SK-N-SH (cell line): ENCODE data around the gene LRCOL1. TPM values are rescaled to one million over a fixed set of nuclear protein-coding genes. Genes with fewer than 3 reads are reported as not detected.

Experiments
- CTCF ChIA-PET: fragments of 300-600, 350-600 bp; formaldehyde crosslinking; extraction: SDS; loops from one replicate; lab custom pipeline; 2021; lab: Yijun Ruan, JAX
- POLR2A ChIA-PET: fragments of 350-600 bp; sonication (Branson Sonifier 250); formaldehyde crosslinking; extraction: SDS; loops from one replicate; lab custom pipeline; 2020; ENCODE audit warnings: antibody characterized with exemption, inconsistent platforms; lab: Yijun Ruan, JAX
- DNase-seq: peaks from one replicate; pipeline ENCODE4 v3.0.0; 2012
- H2AFZ ChIP-seq: fragments of 200-600 bp; sonication (generic); 2 replicates; pipeline ENCODE4 v1.8.1; 2016; ENCODE audit warnings: antibody characterized with exemption, mild to moderate bottlenecking, low read depth
- H3F3A ChIP-seq: fragments of 200-600 bp; sonication (generic); replicated peaks from 2 replicates; pipeline ENCODE3; 2016; ENCODE audit warnings: antibody characterized with exemption, mild to moderate bottlenecking; ENCODE audit not compliant: insufficient read depth
- H3K27ac ChIP-seq, 2 experiments: fragments of 200-500 bp in 1 of 2; fragments of 200-600 bp in 1 of 2; sonication (Bioruptor generic) in 1 of 2; sonication (generic), shearing (Covaris generic) in 1 of 2; 2 replicates each; pipeline versions ENCODE4 v1.5.1 to v1.6.1; 2014 to 2016; ENCODE audit warnings: low read depth in 2 of 2, inconsistent platforms in 1 of 2, low read length in 1 of 2, mild to moderate bottlenecking in 1 of 2, mixed read lengths in 1 of 2
- H3K27me3 ChIP-seq: fragments of 200-600 bp; sonication (generic), shearing (Covaris generic); 2 replicates; pipeline ENCODE4 v1.6.1; 2016; ENCODE audit warnings: mixed run types; ENCODE audit not compliant: insufficient read depth
- H3K36me3 ChIP-seq, 2 experiments: fragments of 200-500 bp in 1 of 2; fragments of 200-600 bp in 1 of 2; sonication (Bioruptor generic) in 1 of 2; sonication (generic) in 1 of 2; replicated peaks in 1 of 2; 2 replicates each; pipeline versions ENCODE3 to v1.5.1; 2014 to 2016; ENCODE audit warnings: low read length in 1 of 2, mild to moderate bottlenecking in 1 of 2; ENCODE audit not compliant: insufficient read depth in 2 of 2, control insufficient read depth in 1 of 2
- H3K4me1 ChIP-seq, 2 experiments: fragments of 200-500 bp in 1 of 2; fragments of 200-600 bp in 1 of 2; sonication (Bioruptor generic) in 1 of 2; sonication (generic), shearing (Covaris generic) in 1 of 2; 2 replicates each; pipeline versions ENCODE4 v1.5.1 to v1.6.1; 2014 to 2016; ENCODE audit warnings: low read depth in 1 of 2, low read length in 1 of 2, mixed run types in 1 of 2; ENCODE audit not compliant: insufficient read depth in 2 of 2, control insufficient read depth in 1 of 2
- H3K4me2 ChIP-seq: fragments of 200-600 bp; sonication (generic), shearing (Covaris generic); 2 replicates; pipeline ENCODE4 v1.6.1; 2017; ENCODE audit warnings: mixed run types
- H3K4me3 ChIP-seq, 2 experiments: fragments of 200-500 bp in 1 of 2; fragments of 200-600 bp in 1 of 2; sonication (Bioruptor generic) in 1 of 2; sonication (generic), shearing (Covaris generic) in 1 of 2; 2 replicates each; pipeline versions ENCODE4 v1.5.1 to v1.8.1; 2014 to 2016; ENCODE audit warnings: low read depth in 2 of 2, inconsistent platforms in 1 of 2, low read length in 1 of 2, mild to moderate bottlenecking in 1 of 2, mixed read lengths in 1 of 2, moderate library complexity in 1 of 2
- H3K79me2 ChIP-seq: fragments of 200-600 bp; sonication (generic); 2 replicates; pipeline ENCODE4 v1.8.1; 2017; ENCODE audit warnings: mild to moderate bottlenecking; ENCODE audit not compliant: insufficient read depth
- H3K9ac ChIP-seq: fragments of 200-600 bp; sonication (generic); 2 replicates; pipeline ENCODE4 v1.6.1; 2017; ENCODE audit warnings: mixed run types
- H3K9me2 ChIP-seq: fragments of 200-600 bp; sonication (generic); 2 replicates; pipeline ENCODE4 v1.6.1; 2017; ENCODE audit warnings: mixed run types
- H3K9me3 ChIP-seq: fragments of 200-600 bp; sonication (generic); 2 replicates; pipeline ENCODE4 v1.6.1; 2017; ENCODE audit warnings: mixed run types, mild to moderate bottlenecking, moderate library complexity
- H4K20me1 ChIP-seq: fragments of 200-600 bp; sonication (generic); 2 replicates; pipeline ENCODE4 v1.6.1; 2017; ENCODE audit warnings: mild to moderate bottlenecking, mixed run types; ENCODE audit not compliant: insufficient read depth
- CTCF ChIP-seq: fragments of 200-600 bp; sonication (generic); IDR thresholded peaks from 2 replicates; pipeline ENCODE4 v1.6.1; 2017; ENCODE audit warnings: antibody characterized with exemption, mild to moderate bottlenecking, moderate library complexity
- ELF1 ChIP-seq: IDR thresholded peaks from 2 replicates; pipeline ENCODE4 v1.4.0; 2012
- EP300 ChIP-seq, 2 experiments: IDR thresholded peaks; 2 replicates each; pipeline versions ENCODE4 v1.4.0 to v1.6.1; 2012; ENCODE audit warnings: borderline replicate concordance in 1 of 2, low read depth in 1 of 2, low read length in 1 of 2
- FOSL2 ChIP-seq: IDR thresholded peaks from 2 replicates; pipeline ENCODE4 v1.4.0; 2012; ENCODE audit warnings: low read depth, mild to moderate bottlenecking, moderate library complexity, borderline replicate concordance
- FOXJ3 ChIP-seq: sonication (generic); formaldehyde crosslinking; IDR thresholded peaks from 2 replicates; pipeline ENCODE4 v1.5.1; 2020; ENCODE audit warnings: mild to moderate bottlenecking, missing genetic modification reagents
- IRF3 ChIP-seq: fragments of 150-350 bp; IDR thresholded peaks from 2 replicates; pipeline ENCODE4 v1.6.1; 2016; ENCODE audit warnings: mild to moderate bottlenecking, low read depth, low read length
- JUND ChIP-seq: IDR thresholded peaks from 2 replicates; pipeline ENCODE4 v1.4.0; 2012
- MEF2A ChIP-seq: IDR thresholded peaks from 2 replicates; pipeline ENCODE4 v1.4.0; 2012; ENCODE audit warnings: low read depth, borderline replicate concordance
- MXI1 ChIP-seq: IDR thresholded peaks from 2 replicates; pipeline ENCODE4 v1.6.1; 2012; ENCODE audit warnings: mild to moderate bottlenecking, low read depth, low read length, improper control_type of control experiment
- NFIC ChIP-seq: IDR thresholded peaks from 2 replicates; pipeline ENCODE4 v1.4.0; 2012; ENCODE audit warnings: borderline replicate concordance
- NRF1 ChIP-seq: IDR thresholded peaks from 2 replicates; pipeline ENCODE4 v1.6.1; 2012; ENCODE audit warnings: low read depth, mild to moderate bottlenecking, low read length
- PBX3 ChIP-seq: IDR thresholded peaks from 2 replicates; pipeline ENCODE4; 2012
- POLR2AphosphoS5 ChIP-seq: IDR thresholded peaks from 2 replicates; pipeline ENCODE4 v1.6.1; 2012; ENCODE audit warnings: low read depth, low read length
- REST ChIP-seq: IDR thresholded peaks from 2 replicates; pipeline ENCODE4 v1.6.1; 2012; ENCODE audit warnings: mild to moderate bottlenecking, low read depth, low read length, moderate library complexity
- SMC3 ChIP-seq: IDR thresholded peaks from 2 replicates; pipeline ENCODE4 v1.6.1; 2012; ENCODE audit warnings: low read depth, low read length, improper control_type of control experiment
- TCF12 ChIP-seq: IDR thresholded peaks from 2 replicates; pipeline ENCODE4 v1.4.0; 2012
- TEAD4 ChIP-seq: IDR thresholded peaks from 2 replicates; pipeline ENCODE4 v1.4.0; 2012; ENCODE audit warnings: mild to moderate bottlenecking, borderline replicate concordance; ENCODE audit not compliant: insufficient read depth
- WGBS: methylation state at CpG from one replicate; pipeline ENCODE4 v1.1.6; 2017; ENCODE audit warnings: low lambda C conversion rate; 5-methylcytosine and 5-hydroxymethylcytosine counted together
- polyA plus RNA-seq, 3 experiments: library from polyadenylated mRNA; depleted of rRNA; stranded (reverse); fragments of >200 nt; gene quantifications; 2 replicates each; pipeline ENCODE4 v1.2.3, GENCODE V29; 2012

The LRCOL1 gene
- polyA plus RNA-seq, 1 of the 3 experiments (the other 2 are of a cell fraction) = 1.1 TPM

- H3K36me3 ChIP-seq = peaks cover 11 to 13% of the 10 kb centered on the region in 2 experiments
- no peaks in the 10 kb centered on the region for H3K9me2 ChIP-seq
- no peak overlapping the region for H2AFZ ChIP-seq
- H3F3A ChIP-seq = no peaks in the 10 kb centered on the region
- ChIA-PET CTCF (interaction anchor here (1.7 to 1.8 kb wide), 2 partner anchors 10 to 49 kb away, joined by 3 to 11 read pairs; no protein-coding TSS in a partner anchor), POLR2A (no interaction called here)
- no peak for DNase-seq
- H3K4me3 ChIP-seq = no peak overlapping the region
- no peak overlapping the region for H3K9ac ChIP-seq
- H3K79me2 ChIP-seq = no peaks in the 10 kb centered on the region
- TF ChIP-seq PBX3 (no peak), MEF2A (no peak), SMC3 (no peak), CTCF (no peak), FOXJ3 (CRISPR knock-in tag) (no peak), NFIC (no peak), FOSL2 (no peak), TCF12 (no peak), NRF1 (no peak), ELF1 (no peak), EP300 (IDR thresholded peaks at IDR 0.05; ENCODE audit: borderline replicate concordance in 1 of 2, low read depth in 1 of 2, low read length in 1 of 2) (no peak), MXI1 (no peak), POLR2AphosphoS5 (no peak), TEAD4 (no peak), REST (no peak), IRF3 (no peak), JUND (no peak)
- H3K27me3 ChIP-seq = no peaks in the 10 kb centered on the region
- H3K9me3 ChIP-seq = no peaks in the 10 kb centered on the region
- no peaks in the 10 kb centered on the region for H3K4me1 ChIP-seq
- 95% methylated on average over 24 of the region's 24 CpGs for WGBS
- no peak overlapping the region for H3K4me2 ChIP-seq
- H4K20me1 ChIP-seq = no peaks in the 10 kb centered on the region
- no peak overlapping the region for H3K27ac ChIP-seq
Measured at GRCh38 chr12:132648616-132649225, 38.3 kb upstream of the LRCOL1 start.
